Mammary epithelial cell (primary cell): ENCODE measurements around the gene ADAM33.

ENCODE experiments used
- CTCF ChIP-seq, 2 donors: IDR thresholded peaks in 1 of 2; conservative IDR thresholded peaks in 1 of 2; 2 replicates each; pipeline ENCODE4 v1.5.1; 2011 to 2012; ENCODE audit warnings: inconsistent platforms in 2 of 2, low read length in 2 of 2, mild to moderate bottlenecking in 2 of 2, control low read depth in 1 of 2, low read depth in 1 of 2; ENCODE audit not compliant: insufficient read depth in 1 of 2; ENCODE audit errors: extremely low read depth in 1 of 2
- EZH2 ChIP-seq: IDR thresholded peaks from 2 replicates; pipeline ENCODE4 v1.6.1; 2012; ENCODE audit warnings: low read length, inconsistent platforms, borderline replicate concordance

DNA sequence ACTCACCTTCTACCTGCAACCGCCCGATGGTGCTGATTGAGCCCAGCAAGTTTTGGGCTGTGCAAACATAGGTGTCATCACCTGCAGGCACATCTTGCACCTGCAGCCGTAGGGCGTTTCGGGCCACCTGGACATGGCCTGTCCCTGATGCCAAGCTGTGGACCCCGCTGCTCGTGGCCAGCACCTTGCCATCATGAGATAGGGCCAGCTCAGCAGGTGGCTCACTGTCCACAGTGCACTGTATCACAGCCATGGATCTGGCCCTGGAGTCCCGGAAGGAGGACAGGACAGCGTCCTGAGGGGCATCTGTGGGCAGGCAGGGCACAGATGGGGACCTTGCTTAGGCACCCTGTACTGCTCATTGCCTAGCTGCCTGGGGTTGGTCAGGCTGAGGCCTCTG is 10.1 kb upstream of the ADAM33 start:
- TF ChIP-seq CTCF (conservative IDR thresholded peaks at IDR 0.05 in 1 of 2, IDR thresholded peaks at IDR 0.05 in 1 of 2; ENCODE audit: extremely low read depth in 1 of 2, insufficient read depth in 1 of 2, low read depth in 1 of 2, low read length in 2 of 2) (no peak), EZH2 (no peak)
